Heart left ventricle (tissue), 16 donors: ENCODE measurements around the gene WWOX. TPM values are rescaled to one million over a fixed set of nuclear protein-coding genes. Genes with fewer than 3 reads are reported as not detected.

Source experiments
- ATAC-seq, 4 donors: fragments of 200-7000 bp; cut with Tn5 transposase; one replicate each; pipeline ENCODE4 v1.9.1; 2020 to 2022; ENCODE audit warnings: moderate library complexity in 4 of 4, mild to moderate bottlenecking in 3 of 4, moderate number of reproducible peaks in 1 of 4
- DNase-seq, 5 donors: peaks; one replicate each; pipeline ENCODE4 v3.0.0-alpha.2; 2020
- H3K27ac ChIP-seq, 12 donors: fragments of 200-600 bp; sonication (generic) in 4 of 12; one replicate each; pipeline versions ENCODE4 v1.5.0 to v1.8.0; 2016 to 2022; ENCODE audit warnings: mild to moderate bottlenecking in 2 of 12
- H3K27me3 ChIP-seq, 9 donors: fragments of 200-600 bp; sonication (generic) in 2 of 9; one replicate each; pipeline versions ENCODE4 v1.5.1 to v1.8.0; 2016 to 2022; ENCODE audit warnings: mild to moderate bottlenecking in 3 of 9
- H3K36me3 ChIP-seq, 9 donors: fragments of 200-600 bp; sonication (generic) in 2 of 9; one replicate each; pipeline versions ENCODE4 v1.5.0 to v1.8.0; 2018 to 2022; ENCODE audit warnings: mild to moderate bottlenecking in 2 of 9
- H3K4me1 ChIP-seq, 12 donors: fragments of 200-600 bp; sonication (generic) in 4 of 12; one replicate each; pipeline versions ENCODE4 v1.5.0 to v1.8.0; 2016 to 2022; ENCODE audit warnings: mild to moderate bottlenecking in 3 of 12
- H3K4me3 ChIP-seq, 12 donors: fragments of 200-600 bp; sonication (generic) in 4 of 12; one replicate each; pipeline versions ENCODE4 v1.5.0 to v1.8.0; 2017 to 2022; ENCODE audit warnings: mild to moderate bottlenecking in 9 of 12, moderate library complexity in 4 of 12
- H3K9me3 ChIP-seq, 12 donors: fragments of 200-600 bp; sonication (generic) in 4 of 12; one replicate each; pipeline versions ENCODE4 v1.5.0 to v1.8.0; 2016 to 2022; ENCODE audit warnings: mild to moderate bottlenecking in 1 of 12
- CTCF ChIP-seq, 12 donors: fragments of 200-600 bp; sonication (generic) in 4 of 12; IDR thresholded peaks; one replicate each; pipeline versions ENCODE4 v1.5.0 to v1.8.0; 2018 to 2022; ENCODE audit warnings: antibody characterized with exemption in 12 of 12, mild to moderate bottlenecking in 5 of 12
- POLR2A ChIP-seq, 2 donors: fragments of 450-650 bp; IDR thresholded peaks; one replicate each; pipeline ENCODE4 v1.6.1; 2017; ENCODE audit warnings: antibody characterized with exemption in 2 of 2, mild to moderate bottlenecking in 2 of 2, moderate library complexity in 2 of 2
- WGBS, 4 donors: extraction: QIAGEN DNeasy Blood & Tissue Kit in 2 of 4; methylation state at CpG; one replicate each; pipeline versions ENCODE4 v1.1.5 to v1.1.7; 2013 to 2018; 5-methylcytosine and 5-hydroxymethylcytosine counted together
- intact Hi-C, 10 donors: fragments of 100-400 bp; cut with DNase I; formaldehyde crosslinking; loops; one replicate each; pipeline versions ENCODE4 v1.11.1 to v1.14.2; 2022
- polyA plus RNA-seq, 2 donors: library from polyadenylated mRNA; stranded (reverse); fragments of 200-250 nt; gene quantifications; one replicate each; pipeline ENCODE4 v1.2.3, GENCODE V29; 2013
- total RNA-seq, 9 donors: library from RNA; depleted of rRNA in 2 of 9; stranded (reverse); fragments of >200 nt in 2 of 9; fragmentation: NEBNext Ultra II Directional in 3 of 9; extraction: Animal tissue kit (Norgen Biotek cat#: 25700) in 3 of 9; gene quantifications; one replicate each; pipeline versions ENCODE4 v1.1.0 to v1.2.4, GENCODE V29; 2016 to 2023
- donor health status: ischemic (EF 13 %, LVEDD 7.1; RV severe dilation, severe dysfunction).
- donor health status: healthy with polysubstance abuse.
- donor health status: DM: no; HTN: yes; CAD: no.
- donor health status: DM: no; HTN: no; CAD: no.
- donor health status: ischemic (EF 25% LVEDD 6.9; RV normal size, moderate dysfunction).
- donor health status: ischemic (EF 25% LVEDD 5.7; RV mildly dilated, moderate dysfunction).
- donor health status: healthy.
- donor health status: DM: yes; HTN: yes; CAD: no.
- donor health status: ischemic (EF 35%, LVEDD 5.7; RV mildly dilated, moderate dysfunction).
- donor health status: nonischemic (EF 11% LVEDD 7.7; RV severe dilation, severe dysfunction).
- donor health status: DM: yes; HTN: yes; CAD: no.
- donor health status: PGD.
- donor health status: ischemic (EF 29% LVEDD 5.4; RV normal size, mild dysfunction).
- donor health status: nonischemic (EF 23%, LVEDD 6.1; RV moderate dilation, normal function).

Gene WWOX
- total and polyA plus RNA-seq, 11 donors: 4.3 to 18.3 (median 9.1) TPM

GRCh38 chr16:79136955-79137354 lies 1037.5 kb downstream of the WWOX start:
- no peaks in the 10 kb centered on the region for H3K9me3 ChIP-seq
- intact Hi-C loops: no loop called here
- no peak for ATAC-seq
- no peaks in the 10 kb centered on the region for H3K27me3 ChIP-seq
- no peak overlapping the region for H3K4me3 ChIP-seq
- no peak for TF ChIP-seq POLR2A (IDR thresholded peaks at IDR 0.05)
- no peak for TF ChIP-seq CTCF (IDR thresholded peaks at IDR 0.05)
- no peak for DNase-seq
- no peak overlapping the region for H3K27ac ChIP-seq
- no peaks in the 10 kb centered on the region for H3K36me3 ChIP-seq
- 79 to 93% (median 86%) methylated on average over 7 of the region's 7 CpGs for WGBS, 4 donors
- H3K4me1 ChIP-seq: peaks cover 0 to 10% (median 0%) of the 10 kb centered on the region in 12 donors

GRCh38 chr16:79137426-79137939 lies 1038.0 kb downstream of the WWOX start:
- intact Hi-C loops: no loop called here
- no peaks in the 10 kb centered on the region for H3K36me3 ChIP-seq
- no peaks in the 10 kb centered on the region for H3K9me3 ChIP-seq
- peaks cover 0 to 5% (median 0%) of the 10 kb centered on the region in 12 donors for H3K4me1 ChIP-seq
- no peak overlapping the region for H3K4me3 ChIP-seq
- no peaks in the 10 kb centered on the region for H3K27me3 ChIP-seq
- H3K27ac ChIP-seq: no peak overlapping the region
- TF ChIP-seq CTCF (IDR thresholded peaks at IDR 0.05) (no peak), POLR2A (IDR thresholded peaks at IDR 0.05) (no peak)
- ATAC-seq (peak in 1 of 4 donors; percentile 24), DNase-seq (no peak)
- WGBS, 4 donors: 50 to 69% (median 63%) methylated on average over 6 of the region's 6 CpGs

- ATAC-seq: no peak
- TF ChIP-seq CTCF (IDR thresholded peaks at IDR 0.05): no peak
- TF ChIP-seq POLR2A (IDR thresholded peaks at IDR 0.05): no peak
- 81 to 83% (median 81%) methylated on average over 7 of the region's 7 CpGs for WGBS, 4 donors
- Histone ChIP-seq H3K4me3 (no peak overlapping the region), H3K36me3 (no peaks in the 10 kb centered on the region), H3K27ac (no peak overlapping the region), H3K27me3 (no peaks in the 10 kb centered on the region), H3K4me1 (no peaks in the 10 kb centered on the region), H3K9me3 (no peaks in the 10 kb centered on the region)
- intact Hi-C loops: no loop called here
- DNase-seq: no peak
These were observed 1040.3 kb downstream of the WWOX start for GRCh38 chr16:79139799-79140198.

GRCh38 chr16:79143026-79143425 lies 1043.6 kb downstream of the WWOX start:
- DNase-seq (no peak), ATAC-seq (no peak)
- H3K9me3 ChIP-seq: no peaks in the 10 kb centered on the region
- TF ChIP-seq CTCF (IDR thresholded peaks at IDR 0.05) (no peak), POLR2A (IDR thresholded peaks at IDR 0.05) (no peak)
- H3K27me3 ChIP-seq: no peaks in the 10 kb centered on the region
- 91 to 96% (median 91%) methylated on average over 2 of the region's 2 CpGs for WGBS, 4 donors
- no peaks in the 10 kb centered on the region for H3K36me3 ChIP-seq
- no peaks in the 10 kb centered on the region for H3K4me1 ChIP-seq
- no peak overlapping the region for H3K27ac ChIP-seq
- intact Hi-C loops: no loop called here
- no peak overlapping the region for H3K4me3 ChIP-seq
